Measurements from ENCODE around the gene ZNF354C. TPM values are rescaled to one million over a fixed set of nuclear protein-coding genes. Genes with fewer than 3 reads are reported as not detected.

The ZNF354C gene
- total RNA-seq, 2 donors from 2014 or later: 3.9 to 8.8 TPM

- H3K4me3 ChIP-seq: no peak overlapping the region
- H3K9me3 ChIP-seq: no peaks in the 10 kb centered on the region
- ATAC-seq (ENCODE audit: insufficient number of reproducible peaks, low FRiP score, low read depth) (no peak), DNase-seq (ENCODE audit: low spot score) (no peak)
- no peak for TF ChIP-seq CTCF (IDR thresholded peaks at IDR 0.05)
- H3K36me3 ChIP-seq: no peaks in the 10 kb centered on the region
- no peaks in the 10 kb centered on the region for H3K27me3 ChIP-seq (replicated peaks; ENCODE audit: insufficient read depth)
- no peaks in the 10 kb centered on the region for H3K4me1 ChIP-seq (ENCODE audit: control insufficient read depth in 1 of 2, low read depth in 2 of 2)
- H3K27ac ChIP-seq: no peak overlapping the region
These were observed 6.0 kb upstream of the ZNF354C start for GRCh38 chr5:179054036-179054785.

DNA sequence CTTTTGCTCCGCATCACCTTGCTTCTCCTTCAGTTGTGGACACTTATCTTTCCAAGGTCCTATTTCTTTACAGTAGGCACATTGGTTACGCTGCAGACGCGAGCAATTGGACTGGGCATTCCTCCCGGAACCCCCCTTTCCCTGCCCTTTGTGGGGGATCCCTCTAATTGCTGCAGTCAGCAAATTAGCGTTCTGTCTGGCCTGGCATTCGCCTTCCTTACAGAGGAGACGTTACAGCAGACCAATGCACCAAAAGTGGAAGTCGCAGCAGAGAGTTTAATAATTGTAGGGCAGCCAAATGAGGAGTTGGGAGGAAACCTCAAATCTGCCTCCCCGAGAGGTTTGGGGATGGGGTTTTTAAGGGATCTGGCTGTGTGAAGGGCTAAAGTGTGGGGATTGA lies 5.3 kb upstream of the ZNF354C start:
- Histone ChIP-seq H3K36me3 (no peaks in the 10 kb centered on the region), H3K9me3 (no peaks in the 10 kb centered on the region), H3K4me3 (no peak overlapping the region), H3K27me3 (replicated peaks; ENCODE audit: insufficient read depth) (no peaks in the 10 kb centered on the region), H3K27ac (no peak overlapping the region), H3K4me1 (ENCODE audit: control insufficient read depth in 1 of 2, low read depth in 2 of 2) (no peaks in the 10 kb centered on the region)
- DNase-seq (ENCODE audit: low spot score) (no peak), ATAC-seq (ENCODE audit: insufficient number of reproducible peaks, low FRiP score, low read depth) (no peak)
- no peak for TF ChIP-seq CTCF (IDR thresholded peaks at IDR 0.05)

DNA sequence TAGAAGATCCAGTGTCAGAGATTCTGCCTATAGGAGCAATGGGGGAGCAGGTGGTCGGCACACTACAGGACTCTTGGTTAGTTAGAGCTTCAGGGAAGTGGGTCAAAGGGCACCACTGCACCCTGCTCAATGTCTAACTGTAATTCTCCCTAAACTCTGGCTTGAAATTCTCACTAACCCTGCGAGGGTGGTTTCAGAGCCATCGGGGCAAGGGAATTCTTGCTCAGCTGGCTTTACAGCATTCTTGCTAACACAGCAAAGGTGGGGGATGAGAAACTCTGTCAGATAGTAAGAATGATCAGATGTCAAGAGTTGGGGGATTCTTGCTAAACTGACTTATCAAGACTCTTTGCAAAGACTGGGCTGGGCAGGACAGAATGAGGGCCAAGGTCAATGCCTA lies 4.7 kb upstream of the ZNF354C start:
- Histone ChIP-seq H3K27me3 (replicated peaks; ENCODE audit: insufficient read depth) (no peaks in the 10 kb centered on the region), H3K36me3 (no peaks in the 10 kb centered on the region), H3K4me1 (ENCODE audit: control insufficient read depth in 1 of 2, low read depth in 2 of 2) (no peaks in the 10 kb centered on the region), H3K4me3 (no peak overlapping the region), H3K27ac (no peak overlapping the region), H3K9me3 (no peaks in the 10 kb centered on the region)
- DNase-seq (ENCODE audit: low spot score) (no peak), ATAC-seq (ENCODE audit: insufficient number of reproducible peaks, low FRiP score, low read depth) (no peak)
- no peak for TF ChIP-seq CTCF (IDR thresholded peaks at IDR 0.05)

GRCh38 chr5:179055841-179056240 lies 4.3 kb upstream of the ZNF354C start:
- Histone ChIP-seq H3K27ac (no peak overlapping the region), H3K4me1 (ENCODE audit: control insufficient read depth in 1 of 2, low read depth in 2 of 2) (peaks cover 1 to 2% of the 10 kb centered on the region in 2 donors), H3K9me3 (no peaks in the 10 kb centered on the region), H3K27me3 (replicated peaks; ENCODE audit: insufficient read depth) (no peaks in the 10 kb centered on the region), H3K4me3 (no peak overlapping the region), H3K36me3 (no peaks in the 10 kb centered on the region)
- no peak for ATAC-seq (ENCODE audit: insufficient number of reproducible peaks, low FRiP score, low read depth)
- no peak for TF ChIP-seq CTCF (IDR thresholded peaks at IDR 0.05)
- no peak for DNase-seq (ENCODE audit: low spot score)

- peaks cover 14% of the 10 kb centered on the region for H3K36me3 ChIP-seq
- peaks cover 6% of the 10 kb centered on the region for H3K9me3 ChIP-seq
- peaks cover 5 to 8% of the 10 kb centered on the region in 2 donors for H3K4me1 ChIP-seq (ENCODE audit: control insufficient read depth in 1 of 2, low read depth in 2 of 2)
- TF ChIP-seq CTCF (IDR thresholded peaks at IDR 0.05): no peak
- H3K27me3 ChIP-seq (replicated peaks; ENCODE audit: insufficient read depth): no peaks in the 10 kb centered on the region
- no peak overlapping the region for H3K27ac ChIP-seq
- peak overlapping the region; percentile 88 for H3K4me3 ChIP-seq
- DNase-seq (ENCODE audit: low spot score) (no peak), ATAC-seq (ENCODE audit: insufficient number of reproducible peaks, low FRiP score, low read depth) (no peak)
These were observed 852 bp downstream of the ZNF354C start for GRCh38 chr5:179061025-179061424.
